ENCODE data around the gene BLOC1S5.

The BLOC1S5 gene, protein sequence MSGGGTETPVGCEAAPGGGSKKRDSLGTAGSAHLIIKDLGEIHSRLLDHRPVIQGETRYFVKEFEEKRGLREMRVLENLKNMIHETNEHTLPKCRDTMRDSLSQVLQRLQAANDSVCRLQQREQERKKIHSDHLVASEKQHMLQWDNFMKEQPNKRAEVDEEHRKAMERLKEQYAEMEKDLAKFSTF

DNA sequence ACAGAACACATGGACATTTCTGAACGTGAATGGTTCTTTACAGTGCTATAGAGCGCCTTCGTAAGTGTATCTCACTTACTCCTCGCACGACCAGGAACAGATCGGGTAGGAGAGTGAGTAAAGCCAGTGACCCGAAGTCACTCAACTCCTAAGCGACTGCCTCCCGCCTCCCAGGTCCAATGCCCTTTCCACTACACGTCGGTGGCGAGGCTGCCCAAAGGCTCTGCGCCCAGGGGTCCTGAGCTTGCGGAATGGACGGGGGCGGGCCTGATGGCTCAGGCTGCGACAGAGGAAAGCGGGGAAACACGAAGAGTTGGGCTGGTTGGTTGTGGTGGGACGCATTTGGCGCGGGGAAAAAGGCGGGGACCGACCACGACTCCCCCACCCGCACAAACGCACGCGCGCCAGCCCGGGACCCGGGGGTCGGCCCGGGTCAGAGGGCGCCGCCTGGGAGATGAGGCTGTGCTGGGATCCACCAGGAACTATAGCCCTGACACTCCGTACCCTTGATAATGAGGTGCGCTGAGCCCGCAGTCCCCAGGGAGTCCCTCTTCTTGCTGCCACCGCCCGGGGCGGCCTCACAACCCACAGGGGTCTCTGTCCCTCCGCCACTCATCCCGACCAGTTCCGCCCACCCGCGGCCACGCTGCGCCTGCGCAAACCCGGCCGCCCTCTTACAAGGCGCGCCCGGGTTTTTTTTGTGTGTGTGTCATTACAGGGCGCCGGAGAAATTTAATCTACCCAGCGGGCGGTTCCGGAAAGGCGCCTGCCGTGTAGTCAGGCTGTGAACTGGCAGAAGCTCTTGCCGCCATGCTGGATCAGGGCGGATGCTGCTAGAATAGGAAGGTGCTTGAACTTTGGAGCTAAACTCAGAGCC is at the start of gene BLOC1S5:
Gene BLOC1S5 (minus strand): TSS at position 629 of the 877 bp plus-strand sequence. CDS start 13 bp downstream, at position 616.
- DNase-seq, result peak; percentile 99

DNA sequence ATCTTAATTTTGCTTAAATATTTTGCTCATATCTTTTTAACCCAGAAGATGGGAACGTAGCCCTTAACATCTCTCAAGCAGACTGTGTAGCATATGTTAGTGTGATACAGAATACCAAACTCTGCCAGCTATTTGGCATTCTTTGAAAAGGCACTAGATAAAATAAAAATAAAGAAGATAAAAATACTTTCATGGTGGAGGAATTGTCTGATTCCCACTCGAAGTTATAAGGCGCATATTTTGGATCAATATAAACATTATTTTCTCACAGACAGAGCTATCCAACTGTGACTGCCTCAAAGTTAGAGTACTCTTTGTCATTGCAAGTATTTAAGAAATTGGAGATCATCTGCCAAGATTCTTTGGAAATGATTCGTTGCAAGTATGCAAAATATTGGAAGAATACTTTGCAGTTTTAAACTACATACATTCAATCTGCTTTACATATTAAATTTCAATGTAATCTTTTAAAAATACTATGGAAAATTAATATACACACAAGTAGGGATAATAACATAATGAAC is 49.0 kb upstream of the BLOC1S5 start:
- DNase-seq, result no peak

DNA sequence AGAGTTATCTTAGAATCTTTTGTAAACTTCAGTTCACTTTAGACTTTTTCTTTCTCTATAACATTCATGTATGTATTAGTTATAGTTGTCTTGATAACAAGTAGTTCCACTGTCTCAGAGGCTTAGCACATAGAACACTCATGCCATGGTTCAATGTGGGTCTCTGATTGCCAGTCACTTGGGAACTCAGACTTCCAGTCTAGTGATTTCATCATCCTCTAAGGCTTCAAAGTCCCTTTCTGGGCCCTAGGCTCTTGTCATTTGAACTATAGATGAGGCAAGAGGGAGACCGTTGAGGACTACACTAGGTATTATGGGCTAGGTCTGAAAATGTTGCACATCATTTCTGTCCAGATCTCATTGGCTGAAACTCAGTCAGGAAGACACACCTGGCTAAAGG is 46.5 kb upstream of the BLOC1S5 start:
- no peak for DNase-seq

DNA sequence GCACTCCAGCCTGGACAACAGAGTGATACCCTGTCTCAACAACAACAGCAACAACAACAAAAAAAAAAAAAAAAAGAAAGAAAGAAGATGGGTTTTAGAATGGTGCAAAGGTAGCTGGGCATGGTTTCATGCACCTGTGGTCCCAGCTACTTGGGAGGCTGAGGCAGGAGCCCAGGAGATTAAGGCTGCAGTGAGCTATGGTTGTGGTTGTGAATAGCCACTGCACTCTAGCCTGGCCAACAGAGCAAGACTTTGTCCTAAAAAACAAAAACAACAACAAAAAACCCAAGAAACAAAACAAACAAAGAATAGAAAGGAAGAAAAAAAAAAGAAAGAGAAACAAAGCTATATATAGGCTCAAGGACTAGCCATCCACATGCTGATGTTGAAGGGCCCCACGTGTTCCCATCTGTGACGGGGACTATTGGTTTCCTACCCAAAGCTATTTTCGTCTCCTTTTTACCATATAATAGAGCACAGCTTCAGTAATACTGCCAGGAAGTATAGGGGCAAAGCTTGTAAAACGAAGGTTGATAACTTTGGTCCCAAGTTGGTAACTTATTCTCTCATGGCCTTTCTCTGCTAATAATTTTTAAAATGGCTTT is 46.0 kb upstream of the BLOC1S5 start:
- DNase-seq, result no peak

DNA sequence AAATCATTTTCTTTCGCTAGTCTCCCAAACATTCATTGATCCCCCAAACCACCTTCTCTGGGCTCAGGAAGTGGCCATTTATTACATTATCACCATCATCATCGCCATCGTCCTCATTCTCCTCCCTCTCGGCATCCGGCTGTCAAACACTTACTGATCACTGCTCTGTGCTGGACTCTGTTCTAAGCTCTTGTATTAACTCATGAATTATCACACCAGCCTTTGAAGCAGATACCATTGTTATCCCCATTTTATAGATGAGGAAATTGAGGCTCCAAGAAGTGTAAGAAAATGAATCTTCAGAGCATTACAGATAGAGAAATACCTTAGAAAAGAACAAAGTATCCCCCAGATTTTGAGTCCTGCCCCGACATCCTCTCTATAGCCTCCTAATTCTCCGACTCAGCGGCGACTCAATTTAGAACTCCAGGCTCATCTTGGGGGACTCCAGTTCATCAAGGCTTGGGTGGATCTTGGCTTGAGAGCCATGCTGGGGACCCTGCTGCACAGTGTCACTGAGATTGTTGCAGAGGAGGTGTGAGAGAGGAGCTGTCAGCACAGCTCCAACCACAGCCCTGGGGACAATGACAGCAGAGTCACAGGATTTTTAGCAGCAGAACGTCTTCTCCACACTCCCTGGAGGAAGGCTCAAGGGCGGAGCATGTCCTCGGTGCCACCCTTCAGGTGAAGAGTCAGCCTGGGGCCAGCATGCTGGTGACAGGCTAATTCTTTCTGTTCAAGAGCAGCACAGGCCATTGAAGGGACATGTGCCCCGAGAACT is 44.8 kb upstream of the BLOC1S5 start:
- no peak for DNase-seq

DNA sequence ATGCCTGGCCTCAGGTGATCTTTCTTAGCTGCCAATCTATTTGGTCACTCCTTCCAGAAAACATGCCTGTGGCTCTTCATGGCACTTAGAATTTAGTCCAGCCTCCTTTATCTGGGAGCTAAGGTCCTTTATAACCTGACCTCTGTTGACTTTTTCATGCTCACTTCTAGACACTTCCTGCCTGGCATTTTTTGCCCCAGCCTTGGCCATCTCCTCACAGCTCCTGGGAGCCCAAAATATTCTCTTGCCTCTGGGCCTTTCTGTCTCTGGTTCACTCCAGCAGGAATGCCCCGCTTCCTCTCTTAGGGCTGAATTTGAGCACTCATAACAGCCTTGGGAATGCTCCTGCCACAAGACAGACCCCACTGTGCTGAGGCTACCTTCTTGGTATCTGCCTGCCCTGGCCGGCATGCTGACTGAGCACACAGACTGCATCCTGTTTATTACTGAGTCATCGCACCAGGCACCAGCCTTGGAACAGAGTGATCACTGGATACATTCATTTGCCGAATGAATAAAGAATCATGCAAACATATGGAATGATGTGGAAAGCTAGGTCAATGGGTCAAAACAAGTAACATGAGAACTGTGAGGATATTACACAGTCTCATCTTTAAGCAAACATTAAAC is 44.0 kb upstream of the BLOC1S5 start:
- DNase-seq, result peak; percentile 4

DNA sequence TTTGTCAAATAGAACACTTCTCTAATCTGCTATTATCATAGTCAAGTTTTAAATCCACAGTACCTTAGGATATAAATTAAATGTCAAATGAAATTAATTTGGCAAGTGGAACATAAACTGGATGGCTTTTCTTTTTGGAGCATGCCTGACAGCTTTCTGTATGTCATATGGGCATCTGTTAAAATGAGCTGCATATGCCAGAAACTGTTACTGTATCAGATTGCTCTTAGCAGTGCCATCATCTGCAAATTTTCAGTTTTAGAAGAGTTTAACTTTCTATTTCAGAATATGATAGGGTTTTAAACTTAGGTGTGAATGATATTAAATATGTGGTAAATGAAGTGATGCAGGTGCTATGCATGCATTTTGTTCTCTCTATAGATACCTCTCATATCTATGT is 41.6 kb upstream of the BLOC1S5 start:
- no peak for DNase-seq

DNA sequence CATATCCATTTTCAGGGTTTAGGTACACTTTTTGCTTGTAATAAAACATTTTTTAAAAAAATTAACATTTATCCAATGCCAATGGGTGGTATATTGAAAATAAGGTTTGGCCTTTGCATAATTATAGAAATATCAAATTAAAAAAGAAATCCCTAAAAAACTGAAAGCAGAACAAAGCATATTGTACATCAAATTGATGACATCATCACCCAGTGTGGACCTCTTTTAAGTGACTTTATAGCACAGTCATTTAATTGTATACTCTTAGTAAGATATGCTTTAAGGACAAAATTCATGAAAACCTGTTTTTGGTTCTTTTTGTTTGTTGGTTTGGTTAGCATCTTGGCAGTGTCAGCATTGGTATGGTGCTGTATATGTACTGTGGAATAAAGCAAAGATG is 39.5 kb upstream of the BLOC1S5 start:
- DNase-seq, result no peak

DNA sequence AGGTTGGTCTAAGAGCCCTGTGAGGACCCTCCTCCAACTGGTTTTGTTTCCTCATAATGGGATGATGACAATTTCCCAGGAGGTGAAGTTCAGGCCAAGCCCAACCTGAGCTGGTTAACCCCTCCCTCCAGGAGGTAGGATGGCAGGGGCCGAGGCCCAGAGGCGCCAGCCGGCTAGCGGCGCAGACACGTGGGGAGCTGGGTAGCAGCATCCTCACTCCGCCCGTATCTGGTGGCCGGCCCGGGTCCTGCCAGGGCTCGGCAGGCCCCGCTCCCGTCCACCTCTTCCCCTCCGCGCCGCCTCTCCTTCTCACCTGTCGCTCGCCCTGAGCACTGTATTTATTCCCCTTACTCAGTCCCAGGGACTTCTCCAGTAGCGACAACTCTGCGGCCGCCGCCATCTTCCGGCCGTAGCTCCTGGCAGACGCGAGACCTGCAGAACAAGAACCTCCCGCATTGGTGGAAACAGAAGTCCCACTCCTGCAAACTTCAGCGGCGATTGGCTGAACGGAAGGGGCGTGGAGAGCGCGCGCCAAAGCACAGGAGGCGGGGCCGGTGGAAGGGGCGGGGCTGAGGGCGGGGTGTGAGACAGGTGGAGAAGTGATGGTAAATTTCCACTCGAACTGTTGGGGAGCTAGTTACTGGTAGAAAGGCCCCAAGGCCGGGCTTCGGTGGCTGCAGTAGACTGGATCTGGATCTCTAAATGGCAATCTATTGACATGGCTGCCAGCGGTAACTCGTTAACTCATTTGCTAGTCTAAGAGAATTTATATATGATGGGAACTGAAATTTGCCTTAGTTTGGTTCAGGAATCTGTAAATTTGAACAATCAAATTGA is 38.2 kb upstream of the BLOC1S5 start, which contains the start of gene EEF1E1:
Gene EEF1E1 (minus strand): TSS at position 427 of the 837 bp plus-strand sequence. CDS start 27 bp downstream, at position 400.
- peak; percentile 97 for DNase-seq

DNA sequence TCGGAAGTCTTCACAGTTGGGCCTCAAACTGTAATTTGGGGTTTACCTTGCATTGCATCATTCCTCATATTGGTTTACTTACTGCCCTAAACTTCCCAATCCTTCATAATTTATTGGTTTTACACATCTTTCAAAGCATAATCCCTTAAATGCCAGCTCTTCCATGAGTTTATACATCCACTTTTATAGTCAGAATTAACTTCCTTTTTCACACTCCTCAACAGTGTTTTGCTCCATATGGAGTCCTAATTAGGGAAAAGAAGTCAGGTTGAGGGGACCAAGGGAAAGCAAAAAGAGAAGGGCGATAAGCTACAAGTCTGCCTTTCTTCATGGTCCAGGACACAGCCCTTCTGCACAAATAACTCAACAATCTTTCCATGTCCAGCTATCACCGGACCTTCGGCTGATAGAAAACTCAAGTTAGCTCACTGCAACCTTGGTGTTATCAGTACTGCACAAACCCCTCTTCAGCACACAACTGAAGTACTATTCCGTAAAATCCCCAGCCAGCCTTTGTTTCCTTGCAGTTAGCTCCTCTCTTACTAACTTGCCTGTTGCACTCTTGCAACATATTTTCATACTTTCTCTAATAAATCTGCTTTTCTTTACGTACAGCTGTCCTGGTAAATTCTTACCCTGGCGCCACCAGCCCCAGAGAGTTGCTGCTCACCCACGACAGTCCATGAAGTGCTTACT is 36.1 kb upstream of the BLOC1S5 start:
- no peak for DNase-seq

DNA sequence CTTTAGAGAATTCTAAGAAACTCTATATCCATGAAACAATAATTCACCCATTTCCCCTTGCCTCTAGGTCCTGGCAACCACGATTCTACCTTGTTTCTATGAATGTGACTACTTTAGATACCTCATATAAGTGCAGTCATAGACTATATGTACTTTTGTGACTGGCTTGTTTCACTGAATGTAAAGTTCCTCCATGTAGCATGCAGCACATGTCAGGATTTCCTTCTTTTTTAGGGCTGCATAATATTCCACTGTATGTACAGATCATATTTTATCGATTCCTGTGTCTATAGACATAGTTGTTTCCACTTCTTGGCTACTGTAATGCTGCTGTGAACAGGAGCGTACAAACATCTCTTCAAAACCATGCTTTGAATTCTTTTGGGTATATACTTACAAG is 26.5 kb upstream of the BLOC1S5 start:
- no peak for DNase-seq

DNA sequence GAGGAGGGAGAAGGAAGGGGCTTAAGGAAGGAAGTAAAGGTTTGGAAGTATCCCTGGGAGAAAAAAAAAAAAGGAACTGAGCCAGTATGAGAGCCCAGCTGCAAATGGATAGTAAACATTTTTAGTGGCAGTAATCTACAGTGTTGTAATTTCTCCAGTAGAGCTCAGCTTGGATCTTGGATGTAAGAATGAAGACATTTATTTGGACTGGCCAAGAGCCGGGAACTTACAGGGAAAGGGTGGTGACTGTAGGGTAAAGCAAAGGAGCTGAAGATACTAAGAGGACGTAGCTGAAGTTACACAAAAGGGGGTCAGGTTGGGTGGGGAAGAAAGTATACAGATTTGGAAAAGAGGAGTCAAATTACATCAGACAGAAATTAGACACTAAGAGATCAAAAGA is 24.7 kb upstream of the BLOC1S5 start:
- DNase-seq, result no peak

DNA sequence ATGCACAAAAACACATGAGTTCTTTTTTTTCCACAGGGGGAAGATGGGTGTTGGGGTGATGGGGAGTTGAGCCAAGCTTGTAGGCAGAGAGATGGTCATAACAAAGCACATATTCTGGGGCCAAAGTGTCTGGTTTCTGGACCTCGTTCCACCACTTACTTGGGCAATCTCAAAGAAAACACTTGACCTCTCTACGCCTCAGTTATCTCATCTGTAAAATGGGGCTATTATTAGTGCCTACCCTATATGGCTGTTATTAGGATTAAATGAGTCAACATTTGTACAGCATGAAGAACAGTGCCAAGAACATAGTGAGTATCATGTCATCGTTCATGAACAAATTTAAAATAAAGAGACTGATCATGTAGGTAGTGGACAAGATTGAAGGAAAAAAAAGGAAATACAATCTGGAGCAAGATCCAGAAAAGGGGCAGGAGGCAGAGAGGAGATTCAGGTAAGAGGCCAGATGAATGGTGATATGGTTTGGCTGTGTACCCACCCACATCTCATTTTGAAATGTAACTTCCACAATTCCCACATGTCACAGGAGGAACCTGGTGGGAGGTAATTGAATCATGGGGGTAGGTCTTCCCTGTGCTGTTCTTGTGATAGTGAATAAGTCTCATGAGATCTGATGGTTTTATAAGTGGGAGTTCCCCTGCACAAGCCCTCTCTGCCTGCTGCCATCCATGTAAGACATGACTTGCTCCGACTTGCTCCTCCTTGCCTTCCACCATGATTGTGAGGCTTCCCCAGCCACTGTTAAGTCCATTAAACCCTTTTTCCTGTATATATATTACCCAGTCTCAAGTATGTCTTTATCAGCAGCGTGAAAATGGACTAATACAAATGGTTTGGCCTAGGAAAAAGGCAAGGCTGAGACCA is 23.9 kb upstream of the BLOC1S5 start:
- DNase-seq, result no peak

DNA sequence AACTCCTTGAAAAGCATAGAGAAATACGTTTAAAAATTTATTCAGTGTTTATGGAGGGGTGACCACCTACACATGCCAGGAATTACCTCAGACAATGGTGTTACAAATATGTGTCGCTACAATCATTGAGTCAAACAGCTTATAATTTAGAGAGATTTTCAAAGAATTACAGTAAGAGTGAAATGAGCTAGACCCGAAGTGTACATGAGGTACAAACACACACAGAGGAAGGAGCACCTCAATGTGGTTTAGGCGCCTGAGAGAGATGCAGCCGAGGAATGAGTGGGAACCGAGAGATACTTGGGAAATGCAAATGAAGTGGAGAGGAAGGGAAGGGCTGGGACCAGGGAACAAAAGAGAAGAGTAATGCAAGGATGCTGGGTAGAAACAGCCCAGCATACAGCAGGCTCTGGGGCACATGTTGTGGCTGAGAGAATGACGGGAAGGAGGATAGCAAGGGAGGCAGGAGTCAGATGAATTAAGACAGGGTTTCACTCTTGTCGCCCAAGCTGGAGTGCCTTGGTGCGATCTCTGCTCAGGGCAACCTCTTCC is 22.6 kb upstream of the BLOC1S5 start:
- DNase-seq, result no peak

DNA sequence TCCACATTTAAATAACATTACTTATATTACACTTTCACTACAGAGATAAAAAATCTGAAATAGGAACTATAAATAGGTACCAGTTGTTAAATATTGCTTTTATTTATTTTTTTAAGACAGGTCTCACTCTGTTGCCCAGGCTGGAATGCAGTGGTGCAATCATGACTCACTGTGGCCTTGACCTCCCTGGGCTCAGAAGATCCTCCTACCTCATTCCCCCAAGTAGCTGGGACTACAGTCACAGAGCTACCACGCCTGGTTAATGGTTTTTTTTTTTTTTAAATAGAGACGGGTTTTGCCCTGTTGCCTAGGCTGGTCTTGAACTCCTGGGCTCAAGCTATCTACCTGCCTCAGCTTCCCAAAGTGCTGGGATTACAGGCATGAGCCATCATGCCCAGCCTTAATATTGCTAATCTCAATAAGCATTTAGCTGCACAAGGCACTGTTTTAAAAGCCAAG is 20.9 kb upstream of the BLOC1S5 start:
- no peak for DNase-seq

DNA sequence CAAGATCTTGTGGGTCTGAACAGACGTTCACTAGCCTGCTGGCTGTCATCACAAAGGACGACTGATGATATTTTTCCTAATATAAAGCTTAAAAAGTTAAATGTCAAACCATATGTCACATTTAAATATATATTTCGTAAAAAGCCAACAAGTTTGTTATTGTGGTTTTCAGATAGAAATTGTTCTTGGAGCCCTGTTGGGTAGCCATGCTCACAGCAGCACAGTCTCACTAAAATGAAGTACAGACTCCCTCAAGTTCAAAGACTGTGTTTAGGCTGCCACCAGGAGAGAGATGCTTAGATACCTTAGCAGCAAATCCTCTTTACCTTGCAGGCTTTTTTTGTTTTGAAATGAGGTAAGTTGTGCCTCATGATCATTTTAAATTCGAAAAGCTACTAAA is 20.4 kb upstream of the BLOC1S5 start:
- no peak for DNase-seq

DNA sequence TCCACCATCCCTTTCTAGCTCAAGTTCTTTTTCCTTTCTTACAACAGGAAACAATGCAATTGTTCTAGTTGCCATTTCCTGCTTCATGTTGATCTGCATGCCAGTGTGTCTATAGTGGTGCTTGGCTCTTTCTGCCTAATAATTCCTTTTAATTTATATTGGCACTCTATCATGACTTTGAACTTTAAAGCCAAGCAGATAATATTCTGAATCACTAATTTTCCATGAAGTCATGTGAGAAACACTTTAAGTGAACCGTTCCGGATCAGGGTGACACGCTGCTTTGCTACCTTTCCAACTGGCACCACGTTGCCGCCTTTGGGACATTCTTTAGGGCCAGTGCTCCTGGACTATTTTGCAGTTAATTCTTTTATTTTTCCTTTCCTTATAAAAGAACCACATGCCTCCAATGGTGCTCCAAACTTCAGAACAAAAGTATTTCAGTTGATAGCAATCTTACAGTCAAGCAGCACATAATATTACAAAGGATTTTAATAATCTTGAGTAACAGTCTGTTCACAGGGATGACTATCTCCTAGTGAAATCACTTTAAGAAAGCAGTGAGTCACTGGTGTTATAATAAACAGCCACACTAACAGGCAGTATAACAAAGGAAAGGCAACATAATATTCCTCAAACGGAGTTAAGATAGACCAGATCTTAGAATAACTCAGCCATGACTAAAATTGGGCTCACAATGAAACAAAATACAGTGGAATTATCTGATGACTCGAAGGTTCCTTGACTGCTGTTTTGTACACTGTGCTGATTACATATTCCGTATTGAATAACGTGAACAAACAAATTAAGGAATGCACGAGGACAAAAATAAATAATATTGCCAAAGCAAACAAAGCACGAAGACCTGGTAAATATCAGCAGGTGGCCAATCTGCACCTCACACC is 19.0 kb upstream of the BLOC1S5 start:
- peak; percentile 60 for DNase-seq

DNA sequence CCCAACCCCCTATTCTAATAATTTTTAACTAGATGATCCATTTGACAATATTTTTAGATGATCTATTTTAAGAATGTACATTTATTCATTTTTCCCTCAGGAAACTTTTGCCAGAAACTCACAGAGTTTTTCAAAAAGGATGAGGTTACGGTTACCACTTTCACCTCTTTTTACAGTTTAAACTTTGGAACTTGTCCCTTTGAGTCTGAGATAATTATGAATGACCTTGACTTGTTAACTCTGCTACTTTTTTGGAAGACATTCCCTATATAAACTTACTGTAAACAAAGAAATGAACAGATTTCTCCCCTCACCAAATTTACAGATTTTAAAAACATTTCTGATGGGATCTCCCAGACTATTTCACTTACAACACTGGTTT is 18.4 kb upstream of the BLOC1S5 start:
- DNase-seq, result no peak
